Tongue (tissue), 2 donors: Measurements from ENCODE around the gene ARL13B. TPM values are rescaled to one million over a fixed set of nuclear protein-coding genes. Genes with fewer than 3 reads are reported as not detected.
"Not testable (repeated sequence)": the region's sequence is repeated elsewhere in the genome, so short reads cannot be mapped to it uniquely, and the experiment has no call there.

Experiments
- DNase-seq: peaks from one replicate; pipeline ENCODE4 v3.0.0-alpha.2; 2015
- total RNA-seq: library from RNA; depleted of rRNA; stranded (reverse); fragments of >200 nt; gene quantifications from one replicate; pipeline ENCODE4 v1.2.3, GENCODE V29; 2014

ARL13B gene
- total RNA-seq, 1 donor from 2014 or later: 8.3 TPM

- DNase-seq: no peak
Observed at GRCh38 chr3:94063496-94064119, 83.7 kb downstream of the ARL13B start.

- DNase-seq: no peak
Observed at GRCh38 chr3:94064243-94064860, 84.4 kb downstream of the ARL13B start.

- DNase-seq: no peak
Observed at GRCh38 chr3:94065122-94065521, 85.2 kb downstream of the ARL13B start.

DNA sequence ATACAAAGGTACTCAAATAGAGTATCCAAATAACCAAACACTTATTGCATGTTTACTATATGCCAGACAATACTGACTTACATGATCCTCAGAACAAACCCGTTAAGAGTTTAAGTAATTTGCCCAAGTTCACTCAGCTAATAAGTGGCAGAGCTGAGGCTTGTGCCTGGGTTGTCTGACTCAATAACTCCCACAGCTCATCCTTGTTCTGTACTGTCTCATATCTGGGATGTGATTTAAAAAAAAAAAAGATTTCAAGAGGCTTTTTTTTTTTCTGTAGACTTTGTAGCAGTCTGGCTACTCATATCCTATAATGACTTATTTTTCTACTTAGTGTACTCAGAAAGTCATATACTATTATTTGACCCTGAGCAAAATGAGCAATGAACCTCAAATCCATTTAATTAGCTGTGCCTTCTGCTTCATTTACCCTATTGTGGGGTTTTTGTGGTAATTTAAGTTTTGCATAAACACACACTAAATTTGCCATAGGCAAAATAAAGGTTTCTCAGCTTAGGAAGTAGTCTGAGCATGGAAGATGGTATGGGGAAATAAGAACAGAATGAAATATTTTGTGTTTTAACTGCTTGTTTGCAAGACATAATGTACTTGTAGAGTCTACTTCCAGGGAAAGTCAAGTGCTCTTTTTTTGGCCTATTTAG is 86.0 kb downstream of the ARL13B start:
- DNase-seq: no peak

DNA sequence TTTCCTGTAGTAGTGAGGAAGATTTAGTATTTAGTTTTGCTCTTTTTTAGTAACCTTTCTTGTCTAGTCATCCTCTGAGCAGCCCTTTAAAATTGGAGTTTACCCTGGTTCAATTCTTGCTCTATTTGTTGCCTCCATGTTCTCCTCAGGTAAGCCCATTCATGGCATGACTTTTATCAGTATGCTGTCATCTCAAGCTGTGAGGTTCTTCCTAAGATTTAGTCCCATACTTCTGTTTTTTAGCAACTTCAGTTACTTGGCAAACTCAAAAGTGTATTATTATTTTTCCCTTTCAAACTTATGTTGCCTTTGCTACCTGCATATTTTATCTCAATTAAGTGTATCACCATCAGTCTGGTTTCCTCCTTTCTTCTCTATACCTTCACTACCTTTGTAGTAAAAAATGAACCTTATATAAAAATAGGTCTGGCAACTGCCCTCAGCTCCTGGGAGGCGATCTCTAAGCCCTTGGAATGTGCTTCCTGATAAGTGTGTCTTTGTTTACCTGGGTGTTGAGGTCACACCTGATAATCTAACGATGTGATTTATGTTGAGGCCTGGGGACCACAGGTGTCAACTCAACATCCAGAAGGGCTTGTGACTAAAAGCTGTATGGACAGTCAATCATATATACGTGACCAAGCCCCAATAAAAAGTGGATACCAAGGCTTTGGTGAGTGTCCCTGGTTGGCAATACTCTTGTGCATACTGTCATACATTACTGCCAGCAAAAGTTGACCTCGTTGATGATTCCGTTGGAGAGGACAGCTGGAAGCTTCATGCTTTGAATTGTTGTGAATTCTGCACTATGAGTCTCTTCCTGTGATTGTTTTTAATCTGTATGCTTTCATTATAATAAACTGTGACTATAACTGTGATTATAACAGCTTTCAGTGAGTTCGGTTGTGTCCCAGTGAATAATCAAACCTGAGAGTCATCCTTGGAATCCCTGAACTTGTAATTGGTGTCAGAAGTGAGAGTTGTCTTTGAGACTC is 86.8 kb downstream of the ARL13B start:
- DNase-seq: no peak

GRCh38 chr3:94069194-94069813 is 89.3 kb downstream of the ARL13B start:
- peak; percentile 45 for DNase-seq

DNA sequence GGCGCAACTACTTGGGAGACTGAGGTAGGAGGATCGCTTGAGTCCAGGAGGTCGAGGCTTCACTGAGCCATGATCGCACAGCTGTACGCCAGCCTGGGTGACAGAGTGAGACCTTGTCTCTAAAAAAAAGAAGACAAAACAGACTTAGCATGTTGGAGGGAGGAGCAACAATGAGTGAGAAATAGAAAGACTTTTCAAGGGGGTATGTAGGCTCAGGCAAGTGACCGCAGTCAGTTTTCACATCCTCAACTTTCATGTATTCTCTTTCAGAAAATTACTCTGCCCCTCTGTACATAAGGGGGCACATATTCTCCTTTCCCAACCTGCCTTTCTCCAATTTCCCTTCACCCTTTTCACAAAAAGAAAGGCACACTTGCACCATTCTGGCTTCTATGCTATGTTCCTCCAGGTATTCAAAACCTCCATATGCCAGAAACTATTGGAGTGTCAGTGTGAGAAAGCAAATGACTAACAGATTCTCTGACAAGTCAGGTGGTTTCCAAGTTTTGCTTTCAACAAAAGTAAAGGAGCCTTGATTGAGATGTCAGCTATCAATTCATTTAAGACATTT is 90.5 kb downstream of the ARL13B start:
- no peak for DNase-seq

- DNase-seq: no peak
Observed at GRCh38 chr3:94071713-94072284, 91.8 kb downstream of the ARL13B start.

DNA sequence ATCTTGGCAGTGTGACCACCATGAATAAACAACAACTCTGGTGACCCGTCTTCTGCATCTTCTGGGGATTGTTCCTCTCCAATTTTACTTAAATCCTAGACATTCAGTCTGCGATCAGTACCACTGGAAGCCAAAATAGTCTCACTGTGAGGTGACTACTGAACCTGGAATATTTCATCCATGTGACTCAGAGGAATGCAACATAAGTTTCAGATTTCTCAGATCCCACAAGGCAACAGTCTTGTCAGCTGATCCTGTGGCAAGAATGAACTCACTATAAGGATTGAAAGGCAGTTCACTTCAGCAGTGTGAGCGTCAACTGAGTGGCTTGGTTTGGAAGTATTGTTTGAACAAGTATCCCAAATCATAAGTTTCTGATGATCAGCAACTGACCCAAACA is 96.1 kb downstream of the ARL13B start:
- DNase-seq: no peak

- not testable (repeated sequence) for DNase-seq
Observed at GRCh38 chr3:94080552-94080951, 100.6 kb downstream of the ARL13B start.

DNA sequence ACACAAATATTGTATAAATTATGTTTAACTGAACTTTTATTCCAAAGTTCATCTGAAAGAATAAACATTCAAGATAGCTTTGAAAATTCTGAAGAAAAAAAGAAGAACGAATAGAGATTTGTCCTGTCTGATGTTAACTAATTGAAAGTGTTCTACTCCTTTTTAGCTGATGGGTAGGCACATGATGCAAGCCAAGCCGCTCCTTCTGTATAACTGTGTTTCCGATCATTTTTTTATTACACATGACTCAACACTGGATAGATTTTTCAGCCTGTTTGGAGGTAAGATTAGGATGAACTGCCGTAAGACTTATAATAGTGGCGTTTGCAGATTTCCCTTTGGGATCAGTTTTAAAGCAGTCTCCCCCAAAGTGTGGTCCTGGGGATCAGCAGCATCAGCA is 101.9 kb downstream of the ARL13B start:
- no peak for DNase-seq

GRCh38 chr3:94082391-94082937 is 102.5 kb downstream of the ARL13B start:
- no peak for DNase-seq

GRCh38 chr3:94083261-94083660 is 103.3 kb downstream of the ARL13B start:
- DNase-seq: no peak

DNA sequence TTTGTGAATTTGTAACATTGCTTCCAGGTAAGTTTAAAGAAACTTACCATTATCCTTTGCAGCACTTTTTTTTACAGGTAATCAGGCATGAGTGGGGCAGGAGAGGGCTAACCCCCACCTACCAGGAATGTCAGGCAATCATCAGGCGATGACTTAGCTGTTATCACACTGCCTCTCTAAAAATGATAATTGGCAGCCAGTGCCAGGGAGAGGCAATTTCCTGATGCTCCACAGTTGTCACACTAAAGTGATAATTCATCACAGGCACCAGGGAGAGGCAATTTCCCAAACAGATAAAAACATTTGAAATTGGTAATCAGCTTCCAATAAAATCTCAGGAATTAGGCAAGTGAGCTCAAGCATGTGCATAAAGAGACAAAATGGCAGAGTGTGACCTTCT is 109.2 kb downstream of the ARL13B start:
- DNase-seq: no peak

DNA sequence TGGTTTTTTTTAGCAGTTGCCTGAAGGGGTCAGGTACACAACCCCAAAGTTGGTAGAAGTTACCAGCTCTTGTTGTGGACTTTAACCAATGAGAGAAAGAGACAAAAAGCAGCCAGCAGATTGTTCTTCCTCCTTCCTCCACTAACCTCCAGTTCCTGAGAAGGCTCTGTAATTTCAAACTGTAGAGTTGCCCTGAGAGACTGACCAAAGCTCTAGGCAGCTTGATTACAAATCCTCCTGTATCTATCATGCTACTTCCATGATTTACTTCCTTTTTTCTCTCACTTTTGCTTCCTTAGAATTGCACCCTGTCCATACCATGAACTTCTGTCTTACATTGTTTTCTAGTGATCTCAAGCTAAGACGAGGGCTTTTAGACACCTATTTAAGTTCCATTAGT is 112.1 kb downstream of the ARL13B start:
- no peak for DNase-seq

GRCh38 chr3:94093151-94093550 is 113.2 kb downstream of the ARL13B start:
- DNase-seq: no peak

- DNase-seq: no peak
Observed at GRCh38 chr3:94095111-94095510, 115.2 kb downstream of the ARL13B start.

DNA sequence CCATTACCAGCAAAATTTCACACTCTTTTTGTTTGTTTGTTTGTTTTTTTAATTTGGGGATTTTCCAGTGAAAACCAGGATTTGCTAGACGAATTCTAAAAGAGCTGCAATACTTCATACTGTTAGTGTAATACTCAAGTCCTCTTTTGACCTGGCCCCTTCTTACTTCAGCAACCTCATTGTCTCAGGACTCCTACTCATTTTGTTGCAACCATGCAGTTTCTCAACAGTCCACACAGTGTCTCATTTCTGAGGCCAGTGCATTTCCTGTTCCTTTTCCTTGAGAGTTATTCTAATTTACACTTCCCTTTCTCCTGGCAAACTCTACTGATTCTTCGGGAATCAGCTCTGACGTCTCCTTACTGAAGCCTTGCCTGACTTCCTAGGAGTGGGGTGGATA is 118.5 kb downstream of the ARL13B start:
- no peak for DNase-seq

GRCh38 chr3:94099311-94099710 is 119.4 kb downstream of the ARL13B start:
- DNase-seq: no peak

- DNase-seq: peak; percentile 5
Observed at GRCh38 chr3:94101860-94102259, 121.9 kb downstream of the ARL13B start.
